IMR-90 (cell line): Measurements from ENCODE around the gene WASL. TPM values are rescaled to one million over a fixed set of nuclear protein-coding genes. Genes with fewer than 3 reads are reported as not detected.

ENCODE experiments used
- ATAC-seq: fragments of 200-7000 bp; cut with Tn5 transposase; 2 replicates; pipeline ENCODE4 v1.9.1; 2020; ENCODE audit warnings: low read depth, mild to moderate bottlenecking, moderate library complexity
- BruUV-seq: library from RNA; stranded (reverse); fragments of 400-500 nt; replicated peaks from 2 replicates; lab custom pipeline; 2021; lab: Mats Ljungman, UMichigan
- CTCF ChIA-PET: fragments of 300-600 bp; formaldehyde crosslinking; extraction: SDS; loops from one replicate; lab custom pipeline; 2021; ENCODE audit warnings: antibody characterized with exemption; lab: Yijun Ruan, JAX
- POLR2A ChIA-PET: fragments of 300-600 bp; sonication (Branson Sonifier 250); formaldehyde crosslinking; loops from one replicate; lab custom pipeline; 2022; ENCODE audit warnings: antibody characterized with exemption; ENCODE audit not compliant: unreplicated experiment; lab: Charles Lee
- DNase-seq: peaks from one replicate; pipeline ENCODE4 v3.0.0; 2013
- H2AFZ ChIP-seq: replicated peaks from 2 replicates; pipeline ENCODE3; 2013; ENCODE audit warnings: low read length, mild to moderate bottlenecking; ENCODE audit not compliant: poor library complexity
- H2AK5ac ChIP-seq: 2 replicates; pipeline ENCODE4 v1.6.1; 2013; ENCODE audit warnings: low read depth, low read length, inconsistent platforms
- H2AK9ac ChIP-seq: replicated peaks from 2 replicates; pipeline ENCODE3; 2013; ENCODE audit warnings: mild to moderate bottlenecking, low read depth, low read length, moderate library complexity; ENCODE audit not compliant: poor library complexity
- H2BK120ac ChIP-seq: 2 replicates; pipeline ENCODE4 v1.6.1; 2013; ENCODE audit warnings: low read depth, low read length, inconsistent platforms
- H2BK15ac ChIP-seq: 3 replicates; pipeline ENCODE4 v1.6.1; 2013; ENCODE audit warnings: low read depth, low read length, inconsistent platforms
- H2BK20ac ChIP-seq: 2 replicates; pipeline ENCODE4 v1.6.1; 2013; ENCODE audit warnings: low read depth, mild to moderate bottlenecking, inconsistent platforms, low read length, moderate library complexity
- H2BK5ac ChIP-seq: 2 replicates; pipeline ENCODE4 v1.6.1; 2013; ENCODE audit warnings: mild to moderate bottlenecking, low read depth, low read length, inconsistent platforms; ENCODE audit not compliant: poor library complexity, severe bottlenecking
- H3K14ac ChIP-seq: replicated peaks from 2 replicates; pipeline ENCODE4 v1.6.1; 2013; ENCODE audit warnings: low read depth, low read length, inconsistent platforms
- H3K18ac ChIP-seq: 2 replicates; pipeline ENCODE4 v1.6.1; 2013; ENCODE audit warnings: low read depth, low read length, control low read depth
- H3K23ac ChIP-seq: 2 replicates; pipeline ENCODE4 v1.6.1; 2013; ENCODE audit warnings: low read depth, low read length, inconsistent platforms
- H3K27ac ChIP-seq: 2 replicates; pipeline ENCODE4 v1.5.1; 2013; ENCODE audit warnings: mild to moderate bottlenecking, control low read depth, low read length; ENCODE audit not compliant: insufficient read depth
- H3K27me3 ChIP-seq: 2 replicates; pipeline ENCODE4 v1.6.1; 2013; ENCODE audit warnings: low read length; ENCODE audit not compliant: control insufficient read depth, insufficient read depth
- H3K36me3 ChIP-seq: 2 replicates; pipeline ENCODE4 v1.6.1; 2013; ENCODE audit warnings: low read length, mixed read lengths; ENCODE audit not compliant: control insufficient read depth, insufficient read depth
- H3K4ac ChIP-seq: 2 replicates; pipeline ENCODE4 v1.6.1; 2013; ENCODE audit warnings: low read depth, low read length, inconsistent platforms
- H3K4me1 ChIP-seq: 2 replicates; pipeline ENCODE4 v1.6.1; 2013; ENCODE audit warnings: low read length, mixed read lengths; ENCODE audit not compliant: control insufficient read depth, insufficient read depth
- H3K4me2 ChIP-seq: 2 replicates; pipeline ENCODE4 v1.6.1; 2013; ENCODE audit warnings: low read depth, mild to moderate bottlenecking, control low read depth, low read length, moderate library complexity
- H3K4me3 ChIP-seq: 2 replicates; pipeline ENCODE4 v1.5.1; 2013; ENCODE audit warnings: low read depth, mild to moderate bottlenecking, control low read depth, low read length, moderate library complexity; ENCODE audit not compliant: insufficient read depth
- H3K56ac ChIP-seq: 2 replicates; pipeline ENCODE4 v1.6.1; 2013; ENCODE audit warnings: low read length, inconsistent platforms; ENCODE audit not compliant: insufficient read depth; ENCODE audit errors: extremely low read depth
- H3K79me1 ChIP-seq, 2 experiments: 2 replicates each; pipeline ENCODE4 v1.6.1; 2013; ENCODE audit warnings: low read length in 2 of 2, inconsistent platforms in 1 of 2, low read depth in 1 of 2
- H3K9ac ChIP-seq: 2 replicates; pipeline ENCODE4 v1.6.1; 2013; ENCODE audit warnings: low read depth, low read length, control low read depth
- H3K9me1 ChIP-seq: 2 replicates; pipeline ENCODE4 v1.6.1; 2013; ENCODE audit warnings: low read length, inconsistent platforms; ENCODE audit not compliant: insufficient read depth
- H3K9me3 ChIP-seq: 2 replicates; pipeline ENCODE4 v1.6.1; 2013; ENCODE audit warnings: low read length; ENCODE audit not compliant: control insufficient read depth, insufficient read depth
- H4K20me1 ChIP-seq: 2 replicates; pipeline ENCODE4 v1.6.1; 2013; ENCODE audit warnings: low read length, inconsistent platforms; ENCODE audit not compliant: insufficient read depth
- H4K5ac ChIP-seq: 2 replicates; pipeline ENCODE4 v1.6.1; 2013; ENCODE audit warnings: mild to moderate bottlenecking, low read depth, low read length, control low read depth
- H4K8ac ChIP-seq, 2 experiments: 2 replicates each; pipeline ENCODE4 v1.6.1; 2013; ENCODE audit warnings: low read depth in 2 of 2, low read length in 2 of 2, control low read depth in 1 of 2, inconsistent platforms in 1 of 2
- H4K91ac ChIP-seq: 2 replicates; pipeline ENCODE4 v1.6.1; 2013; ENCODE audit warnings: low read depth, low read length, inconsistent platforms; ENCODE audit not compliant: insufficient read depth
- CEBPB ChIP-seq: IDR thresholded peaks from 2 replicates; pipeline ENCODE4 v1.6.1; 2012; ENCODE audit warnings: low read depth, low read length, improper control_type of control experiment
- CTCF ChIP-seq: conservative IDR thresholded peaks from 2 replicates; pipeline ENCODE4 v1.5.1; 2012; ENCODE audit warnings: mild to moderate bottlenecking, low read depth, low read length, improper control_type of control experiment
- MAZ ChIP-seq: IDR thresholded peaks from 2 replicates; pipeline ENCODE4 v1.6.1; 2012; ENCODE audit warnings: low read depth, mild to moderate bottlenecking, low read length, improper control_type of control experiment, moderate library complexity, borderline replicate concordance
- WGBS, 2 experiments: methylation state at CpG; one replicate each; pipeline versions ENCODE4 v1.1.5 to v1.1.7; 2013; ENCODE audit warnings: missing lambda C conversion rate in 2 of 2; ENCODE audit not compliant: insufficient read length in 1 of 2; ENCODE audit errors: extremely low coverage in 2 of 2; 5-methylcytosine and 5-hydroxymethylcytosine counted together
- dilution Hi-C: fragments of 300-500 bp; cut with HindIII; formaldehyde crosslinking; loops from one replicate; pipeline ENCODE4 v1.14.3; 2018; ENCODE audit warnings: low sequenced_read_pairs; ENCODE audit not compliant: unreplicated experiment
- in situ Hi-C: fragments of 300-500 bp; cut with MboI; formaldehyde crosslinking; loops from 3 replicates; pipeline ENCODE4 v1.14.3; 2019; ENCODE audit warnings: low sequenced_read_pairs, inconsistent platforms, mixed read lengths
- intact Hi-C: fragments of 100-400 bp; cut with micrococcal nuclease; formaldehyde crosslinking; loops from 2 replicates; pipeline ENCODE4 v1.10.0; 2022
- polyA plus RNA-seq, 3 experiments: library from polyadenylated mRNA; depleted of rRNA; stranded (reverse); fragments of >200 nt; gene quantifications; 2 replicates each; pipeline ENCODE4 v1.2.3, GENCODE V29; 2012; ENCODE audit warnings: low replicate concordance in 1 of 3
- total RNA-seq: library from RNA; depleted of rRNA; stranded (reverse); fragments of >200 nt; gene quantifications from 2 replicates; pipeline ENCODE4 v1.2.3, GENCODE V29; 2012

Gene WASL
- total and polyA plus RNA-seq, 2 of the 4 experiments (the other 2 are of a cell fraction) = 2.3 to 7.9 TPM

DNA sequence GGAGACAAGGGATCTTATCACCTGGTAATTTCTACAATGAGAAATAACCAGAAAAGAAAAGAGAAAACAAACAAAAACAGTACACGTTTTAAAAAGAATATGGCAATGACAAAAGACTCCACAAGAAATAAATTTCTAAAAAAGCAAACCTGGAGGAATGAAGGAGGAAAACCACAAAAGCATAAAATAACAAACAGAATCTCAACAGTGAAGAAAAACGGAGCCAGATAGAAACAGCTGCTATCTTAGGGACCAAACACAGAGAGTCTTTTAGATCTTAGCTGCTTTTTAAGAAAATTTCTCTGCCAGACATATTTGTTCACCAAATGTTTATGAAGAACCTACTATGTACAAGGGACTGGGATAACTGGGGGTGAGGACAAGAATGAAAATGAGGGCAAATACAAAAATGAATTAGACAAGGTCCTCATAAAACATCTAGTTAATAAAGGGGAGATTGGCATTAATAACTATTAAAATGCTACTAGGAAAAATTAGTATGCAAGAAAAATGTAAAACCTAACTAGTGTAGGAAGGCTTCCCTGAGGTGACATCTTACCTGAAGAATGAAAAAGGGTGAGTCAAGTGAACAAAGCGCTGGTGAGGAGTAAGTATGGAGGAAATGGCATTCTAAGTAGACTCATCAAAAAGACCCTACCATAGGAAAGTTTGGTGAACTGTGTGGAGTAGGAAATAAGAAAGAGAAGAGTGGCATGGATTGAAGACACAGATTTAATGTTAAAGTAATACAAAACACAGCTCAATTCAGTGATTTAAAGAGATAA is 34.3 kb downstream of the WASL start (continued):
- TF ChIP-seq CTCF = no peak

DNA sequence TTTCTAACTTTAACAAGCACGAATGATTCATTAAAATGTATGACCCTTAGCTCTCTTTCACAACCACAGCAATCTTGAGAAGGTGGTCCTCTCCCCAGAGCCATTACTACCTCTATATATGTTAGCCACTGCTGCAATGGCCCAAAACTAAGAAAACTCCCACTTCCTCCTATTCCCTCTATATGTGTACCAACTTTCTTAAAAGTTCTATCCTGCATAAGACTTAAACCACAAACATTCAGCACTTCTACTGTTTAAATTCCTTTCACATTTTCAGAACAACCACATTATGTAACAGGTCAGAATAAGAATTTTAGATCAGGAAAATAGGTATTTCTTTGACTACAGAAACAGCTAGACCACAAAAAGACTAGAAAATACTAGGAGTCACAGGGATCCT is 36.2 kb downstream of the WASL start:
- H3K27ac ChIP-seq = no peak overlapping the region
- dilution Hi-C loops (no loop called here), in situ Hi-C loops (no loop called here), intact Hi-C loops (loop anchor here (1.0 kb wide), 1 partner anchor 35 kb away; no protein-coding TSS in a partner anchor)
- WGBS, 2 experiments = no CpG with 5 or more reads among the region's 1 CpG
- H2BK15ac ChIP-seq = no peak overlapping the region
- no peak overlapping the region for H3K9ac ChIP-seq
- H4K20me1 ChIP-seq = peaks cover 32% of the 10 kb centered on the region; the same call in 1 of the 2 replicates
- H3K4ac ChIP-seq = no peak overlapping the region
- peaks cover 17 to 48% of the 10 kb centered on the region in 2 experiments for H3K79me1 ChIP-seq
- H2BK5ac ChIP-seq = no peak overlapping the region
- peaks cover 16% of the 10 kb centered on the region for H3K9me1 ChIP-seq
- H2BK120ac ChIP-seq = no peak overlapping the region
- BruUV-seq = no TSS peak
- no peak overlapping the region for H4K8ac ChIP-seq
- H3K56ac ChIP-seq = no peak overlapping the region
- H3K18ac ChIP-seq = no peak overlapping the region
- peaks cover 4% of the 10 kb centered on the region; the same call in 1 of the 2 replicates for H3K36me3 ChIP-seq
- ChIA-PET CTCF (interaction anchor here (0.6 to 1.0 kb wide), 2 partner anchors 11 kb away, joined by 3 to 4 read pairs; no protein-coding TSS in a partner anchor), POLR2A (interaction anchor here (0.7 kb wide), 1 partner anchor 503 kb away, joined by 3 read pairs; no protein-coding TSS in a partner anchor)
- H3K14ac ChIP-seq = no peak overlapping the region
- H2AK9ac ChIP-seq = no peak overlapping the region
- DNase-seq = peak; percentile 69
- ATAC-seq = peak; percentile 65
- H3K4me2 ChIP-seq = peak overlapping the region; percentile 59; the same call in 1 of the 2 replicates
- no peak overlapping the region for H2BK20ac ChIP-seq
- no peak overlapping the region for H4K91ac ChIP-seq
- H3K23ac ChIP-seq = no peak overlapping the region
- TF ChIP-seq MAZ (no peak), CEBPB (peak; percentile 51)
- H3K4me3 ChIP-seq = no peak overlapping the region
- H3K9me3 ChIP-seq = no peaks in the 10 kb centered on the region
- H3K4me1 ChIP-seq = peaks cover 16% of the 10 kb centered on the region
- no peak overlapping the region for H2AK5ac ChIP-seq
- no peaks in the 10 kb centered on the region for H3K27me3 ChIP-seq
- no peak overlapping the region for H4K5ac ChIP-seq
- H2AFZ ChIP-seq = no peak overlapping the region
